Liver (tissue), 9 donors: ENCODE data around the gene ZDHHC22. TPM values are rescaled to one million over a fixed set of nuclear protein-coding genes. Genes with fewer than 3 reads are reported as not detected.

Experiments used
- DNase-seq: peaks from one replicate; pipeline ENCODE4 v3.0.0-alpha.2; 2017; ENCODE audit warnings: low spot score
- H3K27ac ChIP-seq, 2 donors: one replicate each; pipeline ENCODE4 v1.7.0; 2013; ENCODE audit warnings: inconsistent platforms in 2 of 2, low read length in 2 of 2, control low read depth in 1 of 2, low read depth in 1 of 2, mild to moderate bottlenecking in 1 of 2
- H3K27me3 ChIP-seq, 4 donors: one replicate each; pipeline versions ENCODE4 v1.6.1 to v1.7.0; 2013; ENCODE audit warnings: low read length in 3 of 4, inconsistent platforms in 1 of 4, mild to moderate bottlenecking in 1 of 4, moderate library complexity in 1 of 4; ENCODE audit not compliant: control insufficient read depth in 4 of 4, insufficient read depth in 4 of 4
- H3K36me3 ChIP-seq, 4 donors: one replicate each; pipeline versions ENCODE4 v1.6.1 to v1.7.0; 2013; ENCODE audit warnings: low read length in 3 of 4, mild to moderate bottlenecking in 3 of 4, low read depth in 1 of 4, moderate library complexity in 1 of 4; ENCODE audit not compliant: control insufficient read depth in 4 of 4, insufficient read depth in 3 of 4
- H3K4me1 ChIP-seq, 4 donors: one replicate each; pipeline versions ENCODE4 v1.6.1 to v1.7.0; 2013; ENCODE audit warnings: low read length in 3 of 4, mild to moderate bottlenecking in 3 of 4, moderate library complexity in 1 of 4; ENCODE audit not compliant: control insufficient read depth in 4 of 4, insufficient read depth in 4 of 4
- H3K4me3 ChIP-seq, 3 donors: one replicate each; pipeline versions ENCODE4 v1.6.1 to v1.7.0; 2013; ENCODE audit warnings: low read length in 3 of 3, control low read depth in 1 of 3, low read depth in 1 of 3, mild to moderate bottlenecking in 1 of 3
- H3K9ac ChIP-seq, 2 donors: one replicate each; pipeline ENCODE4 v1.7.0; 2013; ENCODE audit warnings: low read length in 2 of 2, mild to moderate bottlenecking in 2 of 2, moderate library complexity in 2 of 2, control low read depth in 1 of 2, low read depth in 1 of 2
- H3K9me3 ChIP-seq, 4 donors: one replicate each; pipeline versions ENCODE4 v1.6.1 to v1.7.0; 2013; ENCODE audit warnings: low read length in 3 of 4; ENCODE audit not compliant: control insufficient read depth in 4 of 4
- ATF3 ChIP-seq: IDR thresholded peaks from 2 replicates; pipeline ENCODE4 v1.6.1; 2016; ENCODE audit warnings: antibody characterized with exemption
- EGR1 ChIP-seq, 2 donors: IDR thresholded peaks; 2 replicates each; pipeline ENCODE4 v1.6.1; 2016 to 2018; ENCODE audit warnings: antibody characterized with exemption in 2 of 2, low read depth in 2 of 2
- FOXA1 ChIP-seq: IDR thresholded peaks from 2 replicates; pipeline ENCODE4 v1.6.1; 2016; ENCODE audit warnings: antibody characterized with exemption
- FOXA2 ChIP-seq: IDR thresholded peaks from 2 replicates; pipeline ENCODE4 v1.6.1; 2016; ENCODE audit warnings: antibody characterized with exemption
- GABPA ChIP-seq, 2 donors: IDR thresholded peaks in 1 of 2; conservative IDR thresholded peaks in 1 of 2; 2 replicates each; pipeline ENCODE4 v1.6.1; 2016; ENCODE audit warnings: antibody characterized with exemption in 2 of 2, mild to moderate bottlenecking in 1 of 2, moderate library complexity in 1 of 2
- HNF4A ChIP-seq, 2 donors: conservative IDR thresholded peaks; 2 replicates each; pipeline ENCODE4 v1.6.1; 2016; ENCODE audit warnings: antibody characterized with exemption in 2 of 2, mild to moderate bottlenecking in 2 of 2
- HNF4G ChIP-seq: IDR thresholded peaks from 2 replicates; pipeline ENCODE4 v1.6.1; 2016; ENCODE audit warnings: antibody characterized with exemption
- JUND ChIP-seq, 2 donors: IDR thresholded peaks; 2 replicates each; pipeline ENCODE4 v1.6.1; 2016; ENCODE audit warnings: antibody characterized with exemption in 2 of 2
- MAX ChIP-seq: IDR thresholded peaks from 2 replicates; pipeline ENCODE4 v1.6.1; 2016; ENCODE audit warnings: antibody characterized with exemption
- NR2F2 ChIP-seq: IDR thresholded peaks from 2 replicates; pipeline ENCODE4 v1.6.1; 2016; ENCODE audit warnings: antibody characterized with exemption
- RAD21 ChIP-seq, 2 donors: IDR thresholded peaks; 2 replicates each; pipeline ENCODE4 v1.6.1; 2016; ENCODE audit warnings: antibody characterized with exemption in 2 of 2, mild to moderate bottlenecking in 2 of 2
- REST ChIP-seq: IDR thresholded peaks from 2 replicates; pipeline ENCODE4 v1.6.1; 2016; ENCODE audit warnings: antibody characterized with exemption, mild to moderate bottlenecking
- RXRA ChIP-seq, 2 donors: IDR thresholded peaks; 2 replicates each; pipeline ENCODE4 v1.6.1; 2017 to 2018; ENCODE audit warnings: antibody characterized with exemption in 2 of 2, mild to moderate bottlenecking in 1 of 2
- SP1 ChIP-seq: IDR thresholded peaks from 2 replicates; pipeline ENCODE4 v1.6.1; 2018; ENCODE audit warnings: antibody characterized with exemption, mild to moderate bottlenecking
- TAF1 ChIP-seq: conservative IDR thresholded peaks from 2 replicates; pipeline ENCODE4 v1.6.1; 2016; ENCODE audit warnings: antibody characterized with exemption, mild to moderate bottlenecking
- YY1 ChIP-seq: IDR thresholded peaks from 2 replicates; pipeline ENCODE4 v1.6.1; 2016; ENCODE audit warnings: antibody characterized with exemption, mild to moderate bottlenecking
- ZBTB33 ChIP-seq: IDR thresholded peaks from 2 replicates; pipeline ENCODE4 v1.6.1; 2016; ENCODE audit warnings: antibody characterized with exemption
- WGBS: extraction: QIAGEN DNeasy Blood & Tissue Kit; methylation state at CpG from one replicate; pipeline ENCODE4 v1.1.7; 2013; 5-methylcytosine and 5-hydroxymethylcytosine counted together
- polyA plus RNA-seq, 2 donors: library from polyadenylated mRNA; stranded (reverse) in 1 of 2; unstranded in 1 of 2; fragments of 200-250 nt in 1 of 2; fragments of >200 nt in 1 of 2; fragmentation: Nextera tagmentation in 1 of 2; extraction: Ambion mirVana in 1 of 2; gene quantifications; one replicate each; pipeline versions ENCODE4 v1.2.1 to v1.2.3, GENCODE V29; 2013 to 2015
- total RNA-seq, 2 donors: library from RNA; depleted of rRNA; stranded (reverse); fragments of >200 nt; gene quantifications; one replicate each; pipeline ENCODE4 v1.2.3, GENCODE V29; 2014
- TF ChIP-seq, protein P1 (sequence below): fragments of 150-350 bp; IDR thresholded peaks from 2 replicates; pipeline ENCODE4 v1.5.1; 2017; ENCODE audit warnings: improper control_type of control experiment, low read depth, low read length; ENCODE audit not compliant: missing input control
- donor health status: healthy.
- donor health status: healthy.
- donor health status: healthy.
- donor health status: healthy.
- donor health status: healthy.

ZDHHC22 gene
- total and polyA plus RNA-seq, 4 donors = not detected

DNA sequence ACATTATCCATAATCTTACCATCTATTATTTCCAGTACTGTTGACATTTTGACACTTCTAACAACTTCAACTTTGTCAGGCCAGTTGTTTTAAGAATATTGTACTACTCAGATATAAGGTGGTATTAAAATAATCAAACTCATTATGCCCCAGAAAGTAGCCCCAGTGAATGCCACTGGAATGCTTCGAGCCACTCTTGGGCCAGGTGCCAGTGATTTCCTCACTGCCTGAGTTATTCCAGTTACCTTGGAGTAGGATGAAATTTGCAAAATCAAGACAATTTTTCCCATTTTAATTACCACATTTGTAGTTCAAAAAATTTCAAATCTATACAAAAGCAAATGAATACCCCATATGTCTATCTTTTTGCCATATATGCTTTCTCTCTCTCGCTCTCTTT, 34.4 kb downstream of the ZDHHC22 start:
- no peak for TF ChIP-seq RAD21 (IDR thresholded peaks at IDR 0.05)
- WGBS = 74% methylated on average over 2 of the region's 2 CpGs
- no peak overlapping the region for H3K9ac ChIP-seq
- H3K27ac ChIP-seq = no peak overlapping the region
- H3K36me3 ChIP-seq = peaks cover 8 to 52% (median 30%) of the 10 kb centered on the region in 4 donors
- H3K9me3 ChIP-seq = no peaks in the 10 kb centered on the region
- peaks cover 0 to 9% (median 6%) of the 10 kb centered on the region in 4 donors for H3K4me1 ChIP-seq
- DNase-seq = no peak
- no peaks in the 10 kb centered on the region for H3K27me3 ChIP-seq
- no peak overlapping the region for H3K4me3 ChIP-seq

DNA sequence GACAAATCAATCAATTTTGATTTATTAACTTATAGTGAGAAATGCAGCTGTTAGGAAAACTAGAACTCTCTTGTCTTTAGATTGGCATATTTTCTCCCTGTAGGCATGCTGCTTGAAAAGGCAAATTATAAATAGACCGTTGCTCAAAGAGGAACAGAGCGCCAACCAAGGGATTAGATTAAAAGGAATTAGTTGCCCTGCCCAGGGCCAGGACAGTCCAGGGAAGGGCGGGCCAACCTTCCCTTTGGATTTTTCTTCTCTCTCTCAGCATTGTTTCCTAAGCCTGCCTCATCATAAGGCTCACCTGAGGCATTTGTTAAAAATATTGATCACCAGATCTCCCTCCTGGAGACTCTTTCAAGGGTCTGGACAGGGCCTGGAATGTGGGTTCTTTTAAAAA, 34.9 kb downstream of the ZDHHC22 start:
- WGBS = 88% methylated on average over 3 of the region's 3 CpGs
- DNase-seq = no peak
- TF ChIP-seq GABPA (IDR thresholded peaks at IDR 0.05 in 1 of 2, conservative IDR thresholded peaks at IDR 0.05 in 1 of 2) (no peak), HNF4G (no peak), EGR1 (IDR thresholded peaks at IDR 0.05; ENCODE audit: low read depth in 2 of 2) (no peak), SP1 (no peak), FOXA1 (no peak), NR2F2 (no peak), ZBTB33 (no peak), RAD21 (IDR thresholded peaks at IDR 0.05) (no peak), JUND (IDR thresholded peaks at IDR 0.05) (no peak), RXRA (IDR thresholded peaks at IDR 0.05) (no peak), ATF3 (no peak), TAF1 (no peak), YY1 (no peak), HNF4A (conservative IDR thresholded peaks at IDR 0.05) (no peak), REST (no peak), FOXA2 (no peak), MAX (no peak)
- TF ChIP-seq, protein P1, sequence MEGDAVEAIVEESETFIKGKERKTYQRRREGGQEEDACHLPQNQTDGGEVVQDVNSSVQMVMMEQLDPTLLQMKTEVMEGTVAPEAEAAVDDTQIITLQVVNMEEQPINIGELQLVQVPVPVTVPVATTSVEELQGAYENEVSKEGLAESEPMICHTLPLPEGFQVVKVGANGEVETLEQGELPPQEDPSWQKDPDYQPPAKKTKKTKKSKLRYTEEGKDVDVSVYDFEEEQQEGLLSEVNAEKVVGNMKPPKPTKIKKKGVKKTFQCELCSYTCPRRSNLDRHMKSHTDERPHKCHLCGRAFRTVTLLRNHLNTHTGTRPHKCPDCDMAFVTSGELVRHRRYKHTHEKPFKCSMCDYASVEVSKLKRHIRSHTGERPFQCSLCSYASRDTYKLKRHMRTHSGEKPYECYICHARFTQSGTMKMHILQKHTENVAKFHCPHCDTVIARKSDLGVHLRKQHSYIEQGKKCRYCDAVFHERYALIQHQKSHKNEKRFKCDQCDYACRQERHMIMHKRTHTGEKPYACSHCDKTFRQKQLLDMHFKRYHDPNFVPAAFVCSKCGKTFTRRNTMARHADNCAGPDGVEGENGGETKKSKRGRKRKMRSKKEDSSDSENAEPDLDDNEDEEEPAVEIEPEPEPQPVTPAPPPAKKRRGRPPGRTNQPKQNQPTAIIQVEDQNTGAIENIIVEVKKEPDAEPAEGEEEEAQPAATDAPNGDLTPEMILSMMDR = no peak
- Histone ChIP-seq H3K9ac (no peak overlapping the region), H3K27me3 (no peaks in the 10 kb centered on the region), H3K4me1 (peaks cover 0 to 9% (median 6%) of the 10 kb centered on the region in 4 donors), H3K9me3 (no peaks in the 10 kb centered on the region), H3K36me3 (peaks cover 6 to 48% (median 29%) of the 10 kb centered on the region in 4 donors), H3K27ac (no peak overlapping the region), H3K4me3 (no peak overlapping the region)
